ENCODE results near the gene FKBP7. TPM values are rescaled to one million over a fixed set of nuclear protein-coding genes. Genes with fewer than 3 reads are reported as not detected.

FKBP7 gene
- total and polyA plus RNA-seq, 2 of the 13 experiments (the other 11 are each of a cell fraction or from before 2014, with no cell fraction given), result 12.4 to 14.8 TPM

DNA sequence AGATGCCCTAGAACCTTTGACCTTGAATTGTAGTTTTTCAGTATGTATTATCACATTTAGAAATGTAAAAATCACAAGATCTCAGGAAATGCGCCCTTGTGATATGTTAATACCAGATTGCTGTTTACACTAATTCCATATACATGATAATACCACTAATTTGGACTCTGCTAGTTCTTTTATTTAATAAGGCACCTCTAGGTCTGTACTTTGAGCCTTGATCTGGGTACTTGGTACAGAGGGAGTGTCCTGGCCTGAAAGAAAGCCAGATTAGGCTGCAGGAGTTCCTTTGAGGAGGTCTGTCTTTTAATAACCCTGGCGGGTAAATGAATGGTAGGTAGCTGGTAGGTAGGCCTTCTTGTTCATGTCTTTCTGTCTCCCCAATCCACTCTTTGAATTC, 28.1 kb upstream of the FKBP7 start:
- in situ Hi-C loops (cut with HindIII; ENCODE audit: extremely low pct_ligation_motif_present, low pct_unique_long_range_greater_than_20kb), result no loop called here
- BruUV-seq (replicated peaks), result no TSS peak
- H3K4me3 ChIP-seq (replicated peaks in 1 of 3; ENCODE audit: insufficient read depth in 1 of 3, low read depth in 2 of 3, low read length in 3 of 3), result no peak overlapping the region
- H2AFZ ChIP-seq (ENCODE audit: low read length), result no peak overlapping the region
- H3K27ac ChIP-seq (ENCODE audit: extremely low read length, insufficient read depth, low read length), result no peak overlapping the region
- ATAC-seq, result no peak
- TF ChIP-seq ZZZ3 (CRISPR knock-in tag; IDR thresholded peaks at IDR 0.05; ENCODE audit: borderline replicate concordance), result no peak
- 0 out of 2 replicates have a peak, but pooled peaks have one; percentile 11 for TF ChIP-seq HNF4A (CRISPR knock-in tag; IDR thresholded peaks at IDR 0.05)
- no peak for TF ChIP-seq CREB1 (IDR thresholded peaks at IDR 0.05)
- no peak for TF ChIP-seq CREB1 (CRISPR knock-in tag; IDR thresholded peaks at IDR 0.05)
- TF ChIP-seq NR2C2 (CRISPR knock-in tag; IDR thresholded peaks at IDR 0.05; ENCODE audit: borderline replicate concordance), result no peak
- no peak for TF ChIP-seq ARNT (IDR thresholded peaks at IDR 0.05)
- no peaks in the 10 kb centered on the region for H4K20me1 ChIP-seq (ENCODE audit: insufficient read depth, low read length)
- H3K9me3 ChIP-seq (ENCODE audit: low read length), result no peaks in the 10 kb centered on the region
- no peak overlapping the region for H3K4me2 ChIP-seq (ENCODE audit: low read depth, low read length)
- 96% methylated on average over 2 of the region's 2 CpGs for WGBS (ENCODE audit: low lambda C conversion rate)
- intact Hi-C loops (cut with micrococcal nuclease; ENCODE audit: unreplicated experiment), result no loop called here
- peaks cover 6 to 44% of the 10 kb centered on the region in 2 experiments for H3K36me3 ChIP-seq (replicated peaks in 1 of 2; ENCODE audit: control insufficient read depth in 1 of 2, insufficient read depth in 2 of 2, low read length in 2 of 2)
- H3K9ac ChIP-seq (ENCODE audit: insufficient read depth, low read depth, low read length), result no peak overlapping the region
- CTCF ChIA-PET (ENCODE audit: low intra/inter-chr PET ratio, low total read pairs), result no interaction called here
- no peaks in the 10 kb centered on the region for H3K27me3 ChIP-seq (ENCODE audit: control insufficient read depth in 1 of 2, insufficient read depth in 2 of 2, low read length in 2 of 2)
- H3K4me1 ChIP-seq (ENCODE audit: insufficient read depth, low read length), result peaks cover 9% of the 10 kb centered on the region
- POLR2A ChIA-PET, result interaction anchor here (1.4 kb wide), 1 partner anchor 56 kb away, joined by 5 read pairs; the partner anchor contains the start of genes PJVK and PRKRA
- H3K79me2 ChIP-seq (ENCODE audit: insufficient read depth, low read length), result no peaks in the 10 kb centered on the region
- no peak for FAIRE-seq
- DNase-seq (ENCODE audit: low spot score), result no peak

DNA sequence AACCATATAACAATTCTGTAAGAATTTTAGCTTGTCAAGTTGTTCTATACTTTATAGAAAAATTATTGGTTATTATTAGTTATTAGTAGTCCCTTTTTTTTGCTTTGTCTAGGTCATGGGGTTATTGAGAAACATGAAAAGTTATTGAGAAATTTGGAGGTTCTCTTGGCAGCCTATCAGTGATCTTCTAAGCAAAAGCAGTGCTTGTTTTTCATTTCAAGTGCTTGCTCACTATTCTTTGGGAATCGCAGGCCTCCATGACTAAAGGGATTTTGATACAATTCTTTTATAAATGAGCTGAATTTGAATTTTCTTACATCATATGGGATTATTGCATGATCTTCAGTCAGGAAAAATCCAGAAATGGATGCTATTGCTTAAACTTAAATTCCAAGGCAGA, 27.7 kb upstream of the FKBP7 start:
- no peak overlapping the region for H3K4me3 ChIP-seq (replicated peaks in 1 of 3; ENCODE audit: insufficient read depth in 1 of 3, low read depth in 2 of 3, low read length in 3 of 3)
- ATAC-seq, result no peak
- intact Hi-C loops (cut with micrococcal nuclease; ENCODE audit: unreplicated experiment), result no loop called here
- H3K9ac ChIP-seq (ENCODE audit: insufficient read depth, low read depth, low read length), result no peak overlapping the region
- no peak for DNase-seq (ENCODE audit: low spot score)
- ChIA-PET POLR2A (interaction anchor here (1.4 kb wide), 1 partner anchor 55 kb away, joined by 5 read pairs; the partner anchor contains the start of genes PJVK and PRKRA), CTCF (ENCODE audit: low intra/inter-chr PET ratio, low total read pairs) (no interaction called here)
- peaks cover 9% of the 10 kb centered on the region for H3K4me1 ChIP-seq (ENCODE audit: insufficient read depth, low read length)
- 97% methylated on average over 1 of the region's 1 CpG for WGBS (ENCODE audit: low lambda C conversion rate)
- in situ Hi-C loops (cut with HindIII; ENCODE audit: extremely low pct_ligation_motif_present, low pct_unique_long_range_greater_than_20kb), result no loop called here
- H3K36me3 ChIP-seq (replicated peaks in 1 of 2; ENCODE audit: control insufficient read depth in 1 of 2, insufficient read depth in 2 of 2, low read length in 2 of 2), result peaks cover 5 to 48% of the 10 kb centered on the region in 2 experiments
- H3K79me2 ChIP-seq (ENCODE audit: insufficient read depth, low read length), result no peaks in the 10 kb centered on the region
- no peak overlapping the region for H2AFZ ChIP-seq (ENCODE audit: low read length)
- H3K27ac ChIP-seq (ENCODE audit: extremely low read length, insufficient read depth, low read length), result no peak overlapping the region
- no peak for FAIRE-seq
- H3K27me3 ChIP-seq (ENCODE audit: control insufficient read depth in 1 of 2, insufficient read depth in 2 of 2, low read length in 2 of 2), result no peaks in the 10 kb centered on the region
- no peaks in the 10 kb centered on the region for H4K20me1 ChIP-seq (ENCODE audit: insufficient read depth, low read length)
- H3K4me2 ChIP-seq (ENCODE audit: low read depth, low read length), result no peak overlapping the region
- H3K9me3 ChIP-seq (ENCODE audit: low read length), result no peaks in the 10 kb centered on the region
- BruUV-seq (replicated peaks), result no TSS peak
- no peak for TF ChIP-seq FOSL2 (CRISPR knock-in tag; IDR thresholded peaks at IDR 0.05)
- TF ChIP-seq CEBPG (CRISPR knock-in tag; IDR thresholded peaks at IDR 0.05), result no peak
- TF ChIP-seq ATRX (CRISPR knock-in tag; IDR thresholded peaks at IDR 0.05; ENCODE audit: borderline replicate concordance), result no peak
- no peak for TF ChIP-seq FOXA3 (CRISPR knock-in tag; IDR thresholded peaks at IDR 0.05)
- TF ChIP-seq ZNF558 (CRISPR knock-in tag; IDR thresholded peaks at IDR 0.05; ENCODE audit: borderline replicate concordance), result no peak
- TF ChIP-seq, protein P1, sequence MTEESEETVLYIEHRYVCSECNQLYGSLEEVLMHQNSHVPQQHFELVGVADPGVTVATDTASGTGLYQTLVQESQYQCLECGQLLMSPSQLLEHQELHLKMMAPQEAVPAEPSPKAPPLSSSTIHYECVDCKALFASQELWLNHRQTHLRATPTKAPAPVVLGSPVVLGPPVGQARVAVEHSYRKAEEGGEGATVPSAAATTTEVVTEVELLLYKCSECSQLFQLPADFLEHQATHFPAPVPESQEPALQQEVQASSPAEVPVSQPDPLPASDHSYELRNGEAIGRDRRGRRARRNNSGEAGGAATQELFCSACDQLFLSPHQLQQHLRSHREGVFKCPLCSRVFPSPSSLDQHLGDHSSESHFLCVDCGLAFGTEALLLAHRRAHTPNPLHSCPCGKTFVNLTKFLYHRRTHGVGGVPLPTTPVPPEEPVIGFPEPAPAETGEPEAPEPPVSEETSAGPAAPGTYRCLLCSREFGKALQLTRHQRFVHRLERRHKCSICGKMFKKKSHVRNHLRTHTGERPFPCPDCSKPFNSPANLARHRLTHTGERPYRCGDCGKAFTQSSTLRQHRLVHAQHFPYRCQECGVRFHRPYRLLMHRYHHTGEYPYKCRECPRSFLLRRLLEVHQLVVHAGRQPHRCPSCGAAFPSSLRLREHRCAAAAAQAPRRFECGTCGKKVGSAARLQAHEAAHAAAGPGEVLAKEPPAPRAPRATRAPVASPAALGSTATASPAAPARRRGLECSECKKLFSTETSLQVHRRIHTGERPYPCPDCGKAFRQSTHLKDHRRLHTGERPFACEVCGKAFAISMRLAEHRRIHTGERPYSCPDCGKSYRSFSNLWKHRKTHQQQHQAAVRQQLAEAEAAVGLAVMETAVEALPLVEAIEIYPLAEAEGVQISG (CRISPR knock-in tag; IDR thresholded peaks at IDR 0.05), result no peak
- TF ChIP-seq, protein P2, sequence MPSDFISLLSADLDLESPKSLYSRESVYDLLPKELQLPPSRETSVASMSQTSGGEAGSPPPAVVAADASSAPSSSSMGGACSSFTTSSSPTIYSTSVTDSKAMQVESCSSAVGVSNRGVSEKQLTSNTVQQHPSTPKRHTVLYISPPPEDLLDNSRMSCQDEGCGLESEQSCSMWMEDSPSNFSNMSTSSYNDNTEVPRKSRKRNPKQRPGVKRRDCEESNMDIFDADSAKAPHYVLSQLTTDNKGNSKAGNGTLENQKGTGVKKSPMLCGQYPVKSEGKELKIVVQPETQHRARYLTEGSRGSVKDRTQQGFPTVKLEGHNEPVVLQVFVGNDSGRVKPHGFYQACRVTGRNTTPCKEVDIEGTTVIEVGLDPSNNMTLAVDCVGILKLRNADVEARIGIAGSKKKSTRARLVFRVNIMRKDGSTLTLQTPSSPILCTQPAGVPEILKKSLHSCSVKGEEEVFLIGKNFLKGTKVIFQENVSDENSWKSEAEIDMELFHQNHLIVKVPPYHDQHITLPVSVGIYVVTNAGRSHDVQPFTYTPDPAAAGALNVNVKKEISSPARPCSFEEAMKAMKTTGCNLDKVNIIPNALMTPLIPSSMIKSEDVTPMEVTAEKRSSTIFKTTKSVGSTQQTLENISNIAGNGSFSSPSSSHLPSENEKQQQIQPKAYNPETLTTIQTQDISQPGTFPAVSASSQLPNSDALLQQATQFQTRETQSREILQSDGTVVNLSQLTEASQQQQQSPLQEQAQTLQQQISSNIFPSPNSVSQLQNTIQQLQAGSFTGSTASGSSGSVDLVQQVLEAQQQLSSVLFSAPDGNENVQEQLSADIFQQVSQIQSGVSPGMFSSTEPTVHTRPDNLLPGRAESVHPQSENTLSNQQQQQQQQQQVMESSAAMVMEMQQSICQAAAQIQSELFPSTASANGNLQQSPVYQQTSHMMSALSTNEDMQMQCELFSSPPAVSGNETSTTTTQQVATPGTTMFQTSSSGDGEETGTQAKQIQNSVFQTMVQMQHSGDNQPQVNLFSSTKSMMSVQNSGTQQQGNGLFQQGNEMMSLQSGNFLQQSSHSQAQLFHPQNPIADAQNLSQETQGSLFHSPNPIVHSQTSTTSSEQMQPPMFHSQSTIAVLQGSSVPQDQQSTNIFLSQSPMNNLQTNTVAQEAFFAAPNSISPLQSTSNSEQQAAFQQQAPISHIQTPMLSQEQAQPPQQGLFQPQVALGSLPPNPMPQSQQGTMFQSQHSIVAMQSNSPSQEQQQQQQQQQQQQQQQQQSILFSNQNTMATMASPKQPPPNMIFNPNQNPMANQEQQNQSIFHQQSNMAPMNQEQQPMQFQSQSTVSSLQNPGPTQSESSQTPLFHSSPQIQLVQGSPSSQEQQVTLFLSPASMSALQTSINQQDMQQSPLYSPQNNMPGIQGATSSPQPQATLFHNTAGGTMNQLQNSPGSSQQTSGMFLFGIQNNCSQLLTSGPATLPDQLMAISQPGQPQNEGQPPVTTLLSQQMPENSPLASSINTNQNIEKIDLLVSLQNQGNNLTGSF (CRISPR knock-in tag; IDR thresholded peaks at IDR 0.05), result no peak
